HG02798 (cell line): ENCODE measurements around the gene XIRP2.

ENCODE experiments used
- ATAC-seq: cut with Tn5 transposase; IDR thresholded peaks from one replicate; pipeline ENCODE4 v1.9.1; 2021; ENCODE audit warnings: mild to moderate bottlenecking; ENCODE audit not compliant: unreplicated experiment, poor library complexity

Gene XIRP2

DNA sequence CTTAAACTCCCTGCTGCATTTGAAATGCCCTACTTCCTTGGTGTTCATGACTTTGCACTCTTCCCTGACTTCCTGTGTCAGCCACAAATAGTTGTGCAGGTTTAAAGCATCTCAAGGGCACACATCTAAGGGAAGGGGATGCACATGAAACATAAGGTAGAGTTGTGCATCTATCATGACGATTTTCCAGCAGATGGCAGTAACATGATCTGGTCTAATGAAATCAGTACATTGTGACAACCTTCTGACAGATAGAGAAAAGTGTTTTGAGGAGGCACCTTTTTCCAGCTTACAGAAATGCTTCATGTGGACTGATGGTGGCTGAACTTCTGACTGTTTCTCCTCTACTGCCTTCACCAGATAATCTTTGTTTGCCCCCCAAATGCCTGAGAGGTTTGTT, 238.9 kb downstream of the XIRP2 start:
- no peak for ATAC-seq

DNA sequence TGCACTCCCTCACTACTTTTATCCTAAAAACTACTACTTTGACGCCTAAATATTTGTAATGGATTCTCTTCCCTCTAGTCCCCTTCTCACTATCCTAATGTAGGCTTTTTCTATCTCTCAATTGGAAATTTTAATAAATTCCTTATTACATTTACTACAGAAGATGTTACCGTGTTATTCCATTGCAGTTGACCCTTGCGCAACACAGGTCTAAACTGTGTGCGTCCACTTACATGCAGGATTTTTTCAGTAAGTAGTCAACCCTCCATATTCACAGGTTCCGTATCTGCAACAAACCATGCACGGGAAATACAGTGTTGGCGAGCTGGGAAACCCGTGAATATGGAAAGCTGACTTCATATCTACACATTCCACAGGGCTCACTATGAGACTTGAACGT, 239.8 kb downstream of the XIRP2 start:
- no peak for ATAC-seq

DNA sequence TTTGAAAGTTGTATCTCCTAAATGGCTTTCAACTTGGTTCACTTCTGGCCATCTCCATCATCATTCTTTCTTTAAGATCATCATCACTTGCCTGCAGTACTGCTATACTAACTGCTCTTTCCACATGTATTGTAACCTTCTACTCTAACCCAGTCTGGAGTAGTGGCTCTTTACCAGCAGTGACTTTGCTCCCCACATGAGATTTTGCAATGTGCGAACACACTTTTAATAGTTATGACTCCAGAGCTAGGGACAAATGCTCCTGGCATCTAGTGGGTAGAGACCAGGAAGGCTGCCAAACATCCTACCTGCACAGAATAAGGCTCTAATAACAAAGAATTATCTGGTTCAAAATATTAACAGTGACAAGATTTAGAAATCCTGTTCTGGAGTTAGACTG, 243.8 kb downstream of the XIRP2 start:
- no peak for ATAC-seq

DNA sequence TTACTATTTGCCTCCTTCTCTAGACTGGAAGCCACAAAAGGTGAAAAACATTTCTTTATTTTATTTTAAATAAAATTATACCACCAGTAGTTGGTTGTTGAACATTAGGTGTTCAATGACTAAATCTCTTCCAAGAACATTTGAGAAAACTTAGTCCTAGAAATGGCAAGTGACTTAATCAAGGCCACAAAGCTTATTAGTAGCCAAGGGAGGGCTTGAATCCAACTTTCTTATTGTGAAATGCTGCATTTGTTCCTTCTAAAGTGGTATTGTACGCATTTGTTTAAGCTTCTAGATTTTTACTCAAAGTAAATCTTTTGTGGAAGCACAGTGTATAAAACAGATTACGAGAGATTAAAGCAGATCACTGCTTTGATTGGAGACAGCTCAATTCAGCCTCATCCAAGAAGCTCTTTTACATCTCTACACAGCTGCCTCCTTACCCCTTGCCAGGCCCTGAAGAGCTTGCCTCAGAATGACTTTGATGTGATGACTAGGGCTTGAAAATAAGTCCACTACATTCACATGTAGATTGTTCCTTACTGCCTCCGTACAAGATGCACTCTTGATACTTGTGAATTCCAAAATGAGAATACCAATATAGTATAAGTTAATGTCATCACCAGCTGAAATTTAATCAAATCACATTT, 244.8 kb downstream of the XIRP2 start:
- no peak for ATAC-seq

DNA sequence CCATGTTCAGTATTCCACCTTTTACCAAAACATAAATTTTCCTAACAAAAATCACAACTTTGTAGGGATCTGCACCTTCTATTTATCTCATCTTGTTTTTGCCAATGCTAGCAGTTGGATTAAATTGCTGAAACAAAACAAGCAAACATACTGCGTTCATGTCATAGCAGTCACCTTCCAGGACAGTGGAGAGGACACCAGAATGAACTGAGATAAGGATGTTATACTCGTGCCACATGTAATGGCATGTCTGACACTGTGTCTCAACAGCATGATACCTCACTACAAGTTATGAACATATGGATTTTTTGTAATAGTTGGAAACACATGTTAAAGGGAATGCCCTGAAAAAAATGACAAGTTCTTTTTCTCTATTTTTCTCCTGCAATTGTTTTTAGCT, 245.3 kb downstream of the XIRP2 start:
- no peak for ATAC-seq

DNA sequence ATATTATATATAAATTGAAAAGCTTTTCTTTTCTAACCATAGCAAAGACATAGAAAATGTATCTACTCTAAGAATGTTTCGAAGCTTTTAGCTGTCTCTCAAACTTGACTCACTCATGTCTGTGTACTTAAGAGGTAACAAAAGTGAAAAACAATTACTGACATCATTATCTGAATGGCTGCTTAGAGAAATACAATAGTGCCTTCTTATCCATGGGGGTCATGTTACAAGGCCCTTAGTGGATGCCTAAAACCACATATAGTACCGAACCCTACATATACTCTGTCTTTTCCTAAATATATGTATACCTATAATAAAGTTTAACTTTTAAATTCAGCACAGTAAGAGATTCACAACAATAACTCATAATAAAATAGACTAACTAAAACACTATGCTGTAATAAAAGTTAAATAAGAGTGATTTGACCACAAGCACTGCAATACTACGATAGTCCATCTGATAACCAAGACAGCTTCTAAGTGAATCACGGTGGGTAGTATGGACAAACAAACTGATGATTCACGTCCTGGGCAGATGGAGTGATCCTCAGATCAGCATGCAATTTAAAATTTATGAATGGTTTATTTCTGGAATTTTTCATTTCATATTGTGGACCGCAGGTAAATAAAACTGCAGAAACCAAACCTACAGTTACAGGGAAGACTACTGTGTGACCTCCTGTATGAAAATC, 246.2 kb downstream of the XIRP2 start:
- ATAC-seq: no peak

DNA sequence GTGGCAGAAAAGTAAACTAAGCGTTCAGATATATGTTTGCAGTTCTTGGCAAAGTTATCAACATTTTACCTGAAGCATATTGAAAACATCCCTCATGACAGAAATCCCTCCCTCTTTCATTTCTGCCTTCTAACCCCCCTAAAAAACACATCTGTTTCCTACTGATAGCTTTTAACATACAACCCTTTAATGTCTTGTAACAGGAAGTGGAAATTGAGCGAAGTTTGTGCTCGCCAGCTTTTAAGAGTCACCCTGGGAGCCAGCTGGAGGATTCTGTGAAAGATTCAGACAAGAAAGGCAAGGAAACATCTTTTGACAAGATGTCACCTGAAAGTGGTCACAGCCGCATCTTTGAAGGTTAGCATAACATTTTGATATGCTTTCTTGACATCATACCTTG, 247.4 kb downstream of the XIRP2 start:
- no peak for ATAC-seq

DNA sequence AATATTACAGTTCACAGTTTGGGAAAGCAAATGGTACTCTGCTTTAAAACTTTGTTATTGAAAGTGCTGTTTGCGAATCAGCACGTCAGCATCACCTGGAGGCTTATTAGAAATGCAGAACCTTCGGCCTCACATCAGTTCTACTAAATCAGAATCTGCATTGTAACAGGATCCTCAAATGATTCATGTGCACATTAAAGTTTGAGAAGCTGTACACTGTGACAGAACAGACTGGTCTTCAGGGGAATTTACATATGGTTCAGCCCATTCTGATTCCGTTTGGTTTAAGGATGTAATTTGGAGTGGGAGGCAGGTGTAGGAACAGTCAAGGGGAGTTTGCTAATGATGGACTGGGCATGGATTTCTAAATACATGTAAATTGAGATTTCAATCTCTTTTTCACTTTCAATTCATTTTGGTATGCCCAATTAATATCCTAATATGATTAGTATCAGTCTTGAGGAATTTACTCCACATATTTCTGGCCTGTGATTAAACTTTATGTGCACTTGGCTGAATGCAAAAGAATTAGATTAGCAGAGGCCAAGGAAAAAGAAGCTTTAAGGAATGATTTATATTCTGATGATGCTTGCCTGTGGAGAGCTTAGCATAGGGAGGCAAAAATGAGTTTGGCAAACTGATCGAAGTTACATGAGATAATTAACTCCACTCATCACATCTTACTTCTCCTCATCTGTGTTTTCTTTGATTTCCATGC, 248.8 kb downstream of the XIRP2 start:
- ATAC-seq: no peak

DNA sequence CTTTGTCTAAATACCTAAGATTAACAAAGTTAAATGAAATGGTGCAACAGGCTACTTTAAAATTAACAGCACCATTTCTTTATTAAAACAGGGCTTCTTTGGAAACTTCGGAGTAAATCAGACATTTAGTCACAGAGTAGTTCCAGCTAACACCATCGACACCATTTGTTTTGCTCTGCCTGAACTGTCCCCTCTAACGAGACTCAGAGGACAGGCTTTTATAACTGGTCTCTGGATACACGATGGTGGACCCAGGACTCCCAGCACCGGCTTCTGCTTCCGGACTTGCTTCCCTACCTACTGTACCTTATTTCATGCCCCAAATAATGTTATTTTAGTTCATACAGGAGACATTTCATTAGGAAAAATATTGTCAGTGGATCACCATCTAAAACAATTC, 252.1 kb downstream of the XIRP2 start:
- no peak for ATAC-seq

DNA sequence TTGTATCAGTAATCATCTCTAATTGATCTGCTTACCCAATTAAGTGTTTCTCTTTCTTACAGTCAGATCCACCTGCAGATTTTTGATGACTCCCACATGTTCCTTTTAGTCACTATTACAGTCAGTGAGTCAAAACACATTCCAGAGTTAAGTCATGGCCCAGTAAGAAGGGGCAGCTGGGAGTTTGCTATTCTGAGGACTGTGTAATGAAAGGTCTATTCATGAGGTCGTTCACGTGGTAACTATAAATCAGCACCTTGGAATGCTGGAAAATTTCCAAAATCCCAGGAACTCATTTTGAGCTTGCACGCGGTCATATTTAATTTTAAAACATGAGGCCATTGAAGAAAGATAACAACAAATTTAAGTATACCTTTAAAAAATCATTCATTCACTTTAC, 252.5 kb downstream of the XIRP2 start:
- no peak for ATAC-seq

DNA sequence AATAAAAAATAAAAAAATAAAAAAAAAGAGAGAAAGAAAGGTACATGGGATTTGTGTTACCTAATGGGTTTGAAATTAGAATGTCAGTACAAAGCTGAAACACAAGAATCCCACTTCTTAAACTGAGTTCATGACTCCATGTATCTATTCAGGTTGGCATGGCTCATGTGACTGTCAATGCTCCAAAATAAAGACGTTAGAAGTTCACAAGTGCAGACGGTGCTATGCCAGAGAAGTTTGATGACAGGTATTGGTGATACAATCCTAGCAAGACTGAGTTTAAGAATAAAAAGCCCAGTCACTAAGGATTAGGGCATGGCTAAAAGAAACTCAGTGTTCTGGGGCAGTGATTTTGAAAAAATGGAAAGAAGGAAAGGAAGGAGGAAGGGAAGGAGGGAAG, 254.3 kb downstream of the XIRP2 start:
- no peak for ATAC-seq

DNA sequence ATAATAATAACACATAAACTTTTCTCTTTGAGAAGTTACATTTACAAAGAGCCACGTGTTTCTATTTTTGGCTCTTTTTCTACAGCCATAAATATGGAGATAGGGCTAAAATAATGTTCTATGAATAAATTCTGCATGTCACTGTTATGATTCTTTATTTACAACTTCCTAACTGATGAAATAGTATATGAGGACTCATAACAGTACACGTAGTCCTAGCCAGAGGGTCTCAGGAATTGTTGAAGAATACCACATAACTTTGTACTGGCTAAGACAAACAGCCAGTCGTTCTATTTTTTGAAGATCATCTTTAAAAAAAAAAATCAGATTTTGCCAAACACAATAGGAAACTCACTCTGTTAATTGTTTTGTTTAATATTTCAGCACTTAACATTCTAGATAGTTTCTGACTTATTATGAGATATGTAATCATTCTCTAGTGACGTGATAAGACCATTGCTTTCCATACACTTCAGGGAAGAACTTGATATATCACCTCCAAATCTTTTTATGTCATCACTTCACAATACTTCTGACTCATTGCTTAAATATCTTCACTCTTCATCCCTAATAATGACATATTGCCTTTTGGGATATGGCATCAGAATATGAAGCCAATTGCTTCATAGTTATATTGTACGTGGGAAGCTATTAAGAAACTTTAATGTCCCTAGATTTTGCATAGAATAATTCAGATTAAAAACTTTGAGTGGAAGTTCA, 256.1 kb downstream of the XIRP2 start:
- no peak for ATAC-seq

DNA sequence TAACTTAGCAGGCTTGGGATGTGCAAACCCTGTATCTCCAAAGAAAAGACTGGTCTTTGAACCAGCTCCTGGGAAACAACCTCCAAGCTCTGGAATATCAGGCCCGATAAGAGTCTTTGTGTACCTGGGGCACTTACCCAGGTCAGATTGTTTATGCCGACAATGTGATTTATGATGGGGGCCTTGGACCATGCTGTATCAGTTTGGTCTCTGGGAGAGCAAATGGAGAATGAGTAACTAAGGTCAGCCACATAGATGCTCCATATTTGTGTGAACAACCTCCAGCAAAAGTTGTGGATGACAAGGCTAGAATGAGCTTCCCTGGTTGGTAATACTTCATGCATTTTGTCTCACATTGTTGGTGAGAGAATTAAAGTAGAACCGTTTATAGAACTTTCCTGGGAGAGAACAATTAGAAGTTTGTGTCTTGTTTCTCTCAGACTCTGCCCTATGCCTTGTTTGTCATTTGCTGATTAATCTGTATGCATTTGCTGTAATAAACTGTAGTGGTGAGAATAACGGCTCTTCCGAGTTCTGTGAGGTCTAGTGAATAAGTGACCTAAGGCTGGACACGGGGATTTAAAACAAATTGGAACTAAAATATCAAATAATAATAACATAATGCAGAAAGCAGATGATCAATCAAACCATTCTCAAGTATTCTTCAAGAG, 259.1 kb downstream of the XIRP2 start:
- ATAC-seq: no peak

DNA sequence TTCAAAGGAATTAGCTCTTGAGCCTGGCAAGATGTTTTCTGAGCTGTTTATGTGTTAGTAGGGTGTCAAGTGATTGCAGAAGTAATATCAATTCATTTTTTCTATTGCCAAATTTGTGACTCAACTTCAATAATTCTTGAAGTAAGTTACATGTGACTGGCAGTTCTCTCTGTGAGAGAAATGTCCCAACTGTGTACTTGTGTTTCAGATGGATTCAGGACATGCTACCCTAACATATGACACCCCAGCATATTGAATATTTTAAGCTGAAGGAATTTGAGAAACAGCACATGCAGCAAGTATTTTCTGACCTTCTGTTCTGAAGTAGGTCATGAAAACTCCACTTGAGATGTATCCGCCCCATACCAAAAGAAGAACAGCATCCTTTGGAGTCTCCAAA, 263.6 kb downstream of the XIRP2 start:
- no peak for ATAC-seq

DNA sequence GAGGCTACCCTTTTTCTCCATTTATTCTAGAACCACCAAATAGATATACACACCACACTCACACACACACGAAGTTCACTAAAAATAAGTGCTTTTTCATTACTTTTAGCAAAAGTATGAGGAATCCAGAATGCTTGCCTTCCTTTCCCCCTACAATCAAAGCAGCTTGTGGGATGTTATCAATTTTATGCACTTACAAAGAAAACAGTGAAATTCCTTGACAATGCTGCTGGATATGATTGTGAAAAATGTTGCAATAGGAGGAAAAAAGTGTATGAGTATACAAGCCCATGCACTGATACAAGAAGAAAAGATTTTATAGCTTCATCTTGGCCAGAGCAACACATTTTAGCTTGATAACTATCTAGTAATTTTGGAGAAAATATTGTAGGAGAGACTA, 269.2 kb downstream of the XIRP2 start:
- no peak for ATAC-seq

DNA sequence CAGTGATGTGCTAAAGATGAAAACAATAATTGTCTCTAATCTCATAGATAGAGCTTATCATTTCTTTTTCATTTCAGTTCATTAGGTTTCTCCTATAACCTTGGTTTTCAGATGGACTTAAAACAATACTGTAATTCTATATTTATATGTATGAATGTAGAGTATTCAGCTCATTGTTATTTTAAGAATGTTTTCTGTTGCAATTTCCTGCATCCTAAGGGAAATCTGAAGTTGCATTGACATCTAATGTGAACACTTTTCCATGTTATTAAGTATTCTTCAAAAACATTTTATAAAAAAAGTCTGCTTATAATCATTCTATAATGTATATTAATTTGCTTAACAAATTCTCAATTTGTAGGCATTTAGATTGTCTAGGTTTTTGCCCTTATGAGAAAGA, 288.9 kb downstream of the XIRP2 start:
- ATAC-seq: no peak

DNA sequence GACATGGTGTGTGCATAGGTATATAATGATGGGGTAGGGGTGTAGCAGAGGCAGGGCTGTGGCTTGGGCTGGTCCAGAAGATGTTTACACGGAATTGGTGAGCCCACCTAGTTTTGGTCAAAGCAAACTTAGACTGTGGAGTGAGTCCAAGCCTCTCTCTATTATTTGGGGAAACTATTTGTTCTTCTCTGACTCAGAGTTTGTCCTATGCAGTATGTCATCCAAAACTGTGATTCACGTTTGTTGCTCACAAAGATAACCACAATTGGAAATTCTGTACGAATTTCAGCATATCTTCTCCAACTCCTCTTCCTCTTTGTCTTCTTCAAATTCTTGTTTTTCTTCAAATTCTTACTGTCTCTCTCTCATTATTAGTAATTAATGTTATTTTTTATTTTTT, 292.9 kb downstream of the XIRP2 start:
- ATAC-seq: no peak

DNA sequence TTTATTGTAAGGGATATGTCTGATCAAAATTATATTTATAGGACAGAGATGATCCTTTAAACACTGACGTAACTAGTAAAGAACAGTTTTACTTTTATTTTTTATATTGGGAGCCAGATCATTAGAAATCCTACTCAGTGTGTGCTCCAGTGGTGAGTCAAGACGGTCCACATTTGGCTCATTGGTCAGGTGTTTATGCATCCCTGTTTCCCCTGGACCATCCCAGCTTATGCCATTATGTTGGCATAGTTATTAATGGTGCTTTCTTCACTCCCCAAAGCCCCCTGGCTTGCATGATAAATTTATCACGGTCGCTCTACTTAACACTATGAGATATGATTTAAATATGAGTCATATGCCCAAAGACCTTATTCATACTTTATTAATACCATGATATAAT, 293.4 kb downstream of the XIRP2 start:
- no peak for ATAC-seq

DNA sequence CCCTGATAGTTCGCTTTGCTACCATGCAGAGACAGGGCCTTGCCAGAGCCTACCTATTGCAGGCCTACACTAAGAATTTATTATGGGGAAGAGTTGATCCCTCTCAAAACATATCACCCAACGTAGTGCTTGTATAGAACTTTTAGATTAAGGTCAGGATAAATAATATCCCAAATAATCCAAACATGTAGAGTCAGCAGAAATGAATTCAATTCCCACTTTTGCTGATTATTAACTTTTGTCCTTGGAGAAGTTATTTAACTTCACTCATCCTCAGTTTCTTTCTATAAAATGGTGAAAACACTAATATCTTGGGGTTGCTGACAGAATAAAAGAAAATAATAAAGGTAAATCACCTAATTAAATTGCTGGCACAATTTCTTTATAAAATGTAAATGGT, 294.1 kb downstream of the XIRP2 start:
- no peak for ATAC-seq

DNA sequence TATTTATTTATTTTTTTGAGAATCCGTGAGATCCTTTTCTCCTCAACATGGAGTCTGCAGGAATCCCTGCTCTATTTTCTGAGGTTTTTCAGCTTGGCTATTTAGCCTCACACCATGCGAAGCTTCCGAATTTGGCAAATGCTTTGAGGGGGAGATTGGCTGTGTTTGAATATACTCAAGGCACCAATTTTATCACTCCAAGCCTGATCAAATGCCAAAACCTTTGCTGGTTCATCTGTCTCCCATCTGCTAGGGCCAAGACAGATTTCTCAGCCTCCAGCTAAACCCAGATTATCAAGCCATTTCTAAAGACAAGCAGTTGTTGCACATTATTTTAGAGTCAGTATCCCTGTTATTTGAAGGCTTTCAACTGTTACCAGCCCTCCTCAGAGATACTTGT, 295.7 kb downstream of the XIRP2 start:
- no peak for ATAC-seq

DNA sequence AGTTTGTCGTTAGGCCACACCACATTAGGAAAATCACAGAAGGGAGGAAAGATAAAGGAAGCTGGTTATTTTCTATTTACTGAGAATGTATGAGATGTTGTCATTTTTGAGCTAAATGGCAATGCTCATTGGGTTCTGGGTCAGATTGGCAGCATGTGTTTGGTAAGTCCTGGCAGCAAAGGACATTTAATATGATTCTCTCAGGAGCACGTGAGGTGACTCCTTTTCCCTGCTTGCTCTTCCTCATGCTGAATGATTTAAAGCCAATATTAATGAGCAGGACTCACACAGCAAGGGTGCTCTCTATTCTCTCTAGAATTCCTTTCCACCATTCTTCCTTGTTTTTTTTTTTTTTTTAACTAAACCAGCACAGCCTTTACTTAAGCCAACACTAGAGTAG, 298.2 kb downstream of the XIRP2 start:
- no peak for ATAC-seq
